Measurements from ENCODE around the gene PHF23.

The PHF23 gene

GRCh38 chr17:7219812-7220592, 19.3 kb downstream of the PHF23 start, which contains the start of the genes ACADVL and DLG4:
ACADVL (plus strand) TSS chr17:7219938; CDS start chr17:7219985, 47 bp downstream.
DLG4 (minus strand) TSS chr17:7219836.
- DNase-seq (ENCODE audit: low read depth) = no peak

- no peak for DNase-seq (ENCODE audit: low read depth)
Observed at GRCh38 chr17:7219229-7219811, 19.9 kb downstream of the PHF23 start.

- DNase-seq (ENCODE audit: low read depth) = no peak
Observed at GRCh38 chr17:7218758-7219157, 20.5 kb downstream of the PHF23 start.

- DNase-seq (ENCODE audit: low read depth) = no peak
Observed at GRCh38 chr17:7218166-7218565, 21.1 kb downstream of the PHF23 start.

- DNase-seq (ENCODE audit: low read depth) = no peak
Observed at GRCh38 chr17:7217113-7217987, 21.9 kb downstream of the PHF23 start.

GRCh38 chr17:7216242-7217112, 22.8 kb downstream of the PHF23 start:
- DNase-seq (ENCODE audit: low read depth) = no peak

- no peak for DNase-seq (ENCODE audit: low read depth)
Observed at GRCh38 chr17:7215652-7216180, 23.5 kb downstream of the PHF23 start.

- no peak for DNase-seq (ENCODE audit: low read depth)
Observed at GRCh38 chr17:7215136-7215638, 24.1 kb downstream of the PHF23 start.

- no peak for DNase-seq (ENCODE audit: low read depth)
Observed at GRCh38 chr17:7214300-7215135, 24.7 kb downstream of the PHF23 start.

GRCh38 chr17:7213895-7214299, 25.4 kb downstream of the PHF23 start:
- no peak for DNase-seq (ENCODE audit: low read depth)

- DNase-seq (ENCODE audit: low read depth) = no peak
Observed at GRCh38 chr17:7211491-7212273, 27.6 kb downstream of the PHF23 start.

- DNase-seq (ENCODE audit: low read depth) = no peak
Observed at GRCh38 chr17:7208754-7209460, 30.4 kb downstream of the PHF23 start.

- no peak for DNase-seq (ENCODE audit: low read depth)
Observed at GRCh38 chr17:7208027-7208571, 31.2 kb downstream of the PHF23 start.

GRCh38 chr17:7207120-7208001, 31.9 kb downstream of the PHF23 start:
- DNase-seq (ENCODE audit: low read depth) = no peak

GRCh38 chr17:7205561-7205960, 33.7 kb downstream of the PHF23 start:
- no peak for DNase-seq (ENCODE audit: low read depth)

GRCh38 chr17:7204828-7205461, 34.3 kb downstream of the PHF23 start:
- no peak for DNase-seq (ENCODE audit: low read depth)

- DNase-seq (ENCODE audit: low read depth) = no peak
Observed at GRCh38 chr17:7204336-7204735, 34.9 kb downstream of the PHF23 start.

All from CMK (cell line).